Stomach (tissue), 9 donors: ENCODE measurements around the gene ERC2. TPM values are rescaled to one million over a fixed set of nuclear protein-coding genes. Genes with fewer than 3 reads are reported as not detected.

ENCODE experiments used
- DNase-seq, 2 donors: peaks; one replicate each; pipeline versions ENCODE4 v3.0.0 to v3.0.0-alpha.2; 2013 to 2019
- H3K27ac ChIP-seq, 5 donors: fragments of 200-600 bp in 4 of 5; sonication (generic) in 4 of 5; one replicate each; pipeline ENCODE4 v1.5.1; 2013 to 2019; ENCODE audit warnings: mild to moderate bottlenecking in 1 of 5, moderate library complexity in 1 of 5
- H3K27me3 ChIP-seq, 3 donors: fragments of 200-600 bp; sonication (generic); one replicate each; pipeline ENCODE4 v1.5.1; 2017 to 2019; ENCODE audit warnings: mixed run types in 1 of 3
- H3K36me3 ChIP-seq, 4 donors: fragments of 200-600 bp; sonication (generic); 1 replicate in 3 of 4; 2 replicates in 1 of 4; pipeline ENCODE4 v1.5.1; 2016 to 2019
- H3K4me1 ChIP-seq, 4 donors: fragments of 200-600 bp; sonication (generic); one replicate each; pipeline ENCODE4 v1.5.1; 2016 to 2019
- H3K4me3 ChIP-seq, 4 donors: fragments of 200-600 bp; sonication (generic) in 3 of 4; one replicate each; pipeline ENCODE4 v1.5.1; 2016 to 2019; ENCODE audit warnings: mild to moderate bottlenecking in 1 of 4
- H3K9me3 ChIP-seq, 4 donors: fragments of 200-600 bp; sonication (generic); one replicate each; pipeline ENCODE4 v1.5.1; 2016 to 2019
- CTCF ChIP-seq, 7 experiments: fragments of 450-650 bp in 4 of 7; fragments of 200-600 bp in 3 of 7; sonication (generic) in 3 of 7; IDR thresholded peaks; one replicate each; pipeline ENCODE4 v1.5.1; 2016 to 2019; ENCODE audit warnings: antibody characterized with exemption in 7 of 7, control low read depth in 2 of 7, mild to moderate bottlenecking in 1 of 7
- EP300 ChIP-seq: sonication (generic); formaldehyde crosslinking; IDR thresholded peaks from one replicate; pipeline ENCODE4 v1.6.1; 2017; ENCODE audit warnings: antibody characterized with exemption
- POLR2A ChIP-seq, 4 donors: fragments of 450-650 bp; IDR thresholded peaks; one replicate each; pipeline ENCODE4 v1.6.1; 2016; ENCODE audit warnings: antibody characterized with exemption in 4 of 4, control low read depth in 2 of 4, mild to moderate bottlenecking in 1 of 4, moderate library complexity in 1 of 4
- POLR2AphosphoS5 ChIP-seq, 3 donors: sonication (generic); formaldehyde crosslinking; IDR thresholded peaks; one replicate each; pipeline ENCODE4 v1.6.1; 2016; ENCODE audit warnings: antibody characterized with exemption in 3 of 3
- WGBS, 5 donors: extraction: QIAGEN DNeasy Blood & Tissue Kit in 3 of 5; methylation state at CpG; one replicate each; pipeline versions ENCODE4 v1.1.5 to v1.1.7; 2013 to 2018; 5-methylcytosine and 5-hydroxymethylcytosine counted together
- intact Hi-C: fragments of 100-400 bp; cut with DNase I; formaldehyde crosslinking; loops from one replicate; pipeline ENCODE4 v1.15.1; 2023; ENCODE audit warnings: low total_unique reads
- polyA plus RNA-seq, 3 donors: library from polyadenylated mRNA; stranded (reverse); fragments of 200-250 nt; gene quantifications; one replicate each; pipeline ENCODE4 v1.2.3, GENCODE V29; 2013
- total RNA-seq, 5 donors: library from RNA; depleted of rRNA; stranded (reverse); fragments of >200 nt; gene quantifications; one replicate each; pipeline versions ENCODE4 v1.1.0 to v1.2.3, GENCODE V29; 2014 to 2016
- donor health status: healthy with polysubstance abuse.
- donor health status: Bipolar disorder and iron deficiency.
- donor health status: healthy.

ERC2 gene
- total and polyA plus RNA-seq, 8 donors = 0.43 to 3.1 (median 1.3) TPM; not detected in 2

GRCh38 chr3:56145410-56145809 is 322.9 kb downstream of the ERC2 start:
- Histone ChIP-seq H3K4me1 (no peaks in the 10 kb centered on the region), H3K36me3 (no peaks in the 10 kb centered on the region), H3K4me3 (no peak overlapping the region), H3K27ac (no peak overlapping the region), H3K9me3 (no peaks in the 10 kb centered on the region), H3K27me3 (no peaks in the 10 kb centered on the region)
- intact Hi-C loops = no loop called here
- WGBS, 5 donors = 75 to 88% (median 76%) methylated on average over 2 of the region's 2 CpGs
- TF ChIP-seq POLR2A (IDR thresholded peaks at IDR 0.05) (no peak), EP300 (no peak), CTCF (IDR thresholded peaks at IDR 0.05) (no peak), POLR2AphosphoS5 (IDR thresholded peaks at IDR 0.05) (no peak)
- DNase-seq = no peak

GRCh38 chr3:56144805-56145204 is 323.5 kb downstream of the ERC2 start:
- H3K27ac ChIP-seq = no peak overlapping the region
- no peak overlapping the region for H3K4me3 ChIP-seq
- TF ChIP-seq POLR2A (IDR thresholded peaks at IDR 0.05) (no peak), POLR2AphosphoS5 (IDR thresholded peaks at IDR 0.05) (no peak), CTCF (IDR thresholded peaks at IDR 0.05) (no peak), EP300 (no peak)
- intact Hi-C loops = no loop called here
- 57 to 86% (median 78%) methylated on average over 4 of the region's 4 CpGs for WGBS, 5 donors
- no peaks in the 10 kb centered on the region for H3K9me3 ChIP-seq
- no peaks in the 10 kb centered on the region for H3K27me3 ChIP-seq
- no peaks in the 10 kb centered on the region for H3K4me1 ChIP-seq
- no peaks in the 10 kb centered on the region for H3K36me3 ChIP-seq
- DNase-seq = peak in 1 of 2 donors; percentile 68

GRCh38 chr3:56137415-56137814 is 330.9 kb downstream of the ERC2 start:
- no peak overlapping the region for H3K4me3 ChIP-seq
- TF ChIP-seq EP300 (no peak), POLR2AphosphoS5 (IDR thresholded peaks at IDR 0.05) (no peak), POLR2A (IDR thresholded peaks at IDR 0.05) (no peak), CTCF (IDR thresholded peaks at IDR 0.05) (no peak)
- DNase-seq = no peak
- no peaks in the 10 kb centered on the region for H3K9me3 ChIP-seq
- 23 to 57% (median 33%) methylated on average over 1 of the region's 1 CpG for WGBS, 5 donors
- H3K36me3 ChIP-seq = no peaks in the 10 kb centered on the region
- intact Hi-C loops = no loop called here
- H3K4me1 ChIP-seq = peaks cover 0 to under 1% (median 0%) of the 10 kb centered on the region in 4 donors
- no peaks in the 10 kb centered on the region for H3K27me3 ChIP-seq
- H3K27ac ChIP-seq = no peak overlapping the region

- H3K27ac ChIP-seq = no peak overlapping the region
- TF ChIP-seq CTCF (IDR thresholded peaks at IDR 0.05) (no peak), EP300 (no peak), POLR2A (IDR thresholded peaks at IDR 0.05) (no peak), POLR2AphosphoS5 (IDR thresholded peaks at IDR 0.05) (no peak)
- no peaks in the 10 kb centered on the region for H3K27me3 ChIP-seq
- no peaks in the 10 kb centered on the region for H3K9me3 ChIP-seq
- WGBS, 5 donors = 26 to 51% (median 36%) methylated on average over 2 of the region's 2 CpGs
- peaks cover 0 to 7% (median 0%) of the 10 kb centered on the region in 4 donors for H3K4me1 ChIP-seq
- DNase-seq = no peak
- H3K4me3 ChIP-seq = no peak overlapping the region
- no peaks in the 10 kb centered on the region for H3K36me3 ChIP-seq
- intact Hi-C loops = no loop called here
Measured at GRCh38 chr3:56136514-56136913, 331.8 kb downstream of the ERC2 start.
